Measurements from ENCODE around the gene LUC7L3.
"Not testable (repeated sequence)": the region's sequence is repeated elsewhere in the genome, so short reads cannot be mapped to it uniquely, and the experiment has no call there.

Gene LUC7L3

GRCh38 chr17:50783193-50783660 lies 63.8 kb downstream of the LUC7L3 start:
- DNase-seq (ENCODE audit: low spot score): peak; percentile 78

- no peak for DNase-seq (ENCODE audit: low spot score)
Measured at GRCh38 chr17:50783905-50784304, 64.5 kb downstream of the LUC7L3 start.

GRCh38 chr17:50785126-50785525 lies 65.7 kb downstream of the LUC7L3 start:
- DNase-seq (ENCODE audit: low spot score): no peak

GRCh38 chr17:50785946-50786570 lies 66.7 kb downstream of the LUC7L3 start:
- DNase-seq (ENCODE audit: low spot score): peak; percentile 30

GRCh38 chr17:50787106-50787505 lies 67.7 kb downstream of the LUC7L3 start:
- no peak for DNase-seq (ENCODE audit: low spot score)

GRCh38 chr17:50790618-50791017 lies 71.2 kb downstream of the LUC7L3 start:
- no peak for DNase-seq (ENCODE audit: low spot score)

- no peak for DNase-seq (ENCODE audit: low spot score)
Measured at GRCh38 chr17:50792132-50792531, 72.7 kb downstream of the LUC7L3 start.

GRCh38 chr17:50793007-50793406 lies 73.6 kb downstream of the LUC7L3 start:
- no peak for DNase-seq (ENCODE audit: low spot score)

GRCh38 chr17:50794361-50794760 lies 75.0 kb downstream of the LUC7L3 start:
- no peak for DNase-seq (ENCODE audit: low spot score)

GRCh38 chr17:50797135-50797810 lies 77.9 kb downstream of the LUC7L3 start:
- DNase-seq (ENCODE audit: low spot score): no peak

GRCh38 chr17:50798424-50799288 lies 79.3 kb downstream of the LUC7L3 start:
- no peak for DNase-seq (ENCODE audit: low spot score)

- no peak for DNase-seq (ENCODE audit: low spot score)
Measured at GRCh38 chr17:50799582-50799981, 80.2 kb downstream of the LUC7L3 start.

GRCh38 chr17:50800196-50800700 lies 80.8 kb downstream of the LUC7L3 start:
- no peak for DNase-seq (ENCODE audit: low spot score)

GRCh38 chr17:50802609-50803571 lies 83.5 kb downstream of the LUC7L3 start:
- no peak for DNase-seq (ENCODE audit: low spot score)

GRCh38 chr17:50803676-50804075 lies 84.3 kb downstream of the LUC7L3 start:
- DNase-seq (ENCODE audit: low spot score): no peak

- not testable (repeated sequence) for DNase-seq (ENCODE audit: low spot score)
Measured at GRCh38 chr17:50804749-50805475, 85.5 kb downstream of the LUC7L3 start.

GRCh38 chr17:50805486-50805885 lies 86.1 kb downstream of the LUC7L3 start:
- no peak for DNase-seq (ENCODE audit: low spot score)

Measured in putamen (tissue), 1 donor.